Measurements from ENCODE around the gene SCAMP4.

SCAMP4 gene

DNA sequence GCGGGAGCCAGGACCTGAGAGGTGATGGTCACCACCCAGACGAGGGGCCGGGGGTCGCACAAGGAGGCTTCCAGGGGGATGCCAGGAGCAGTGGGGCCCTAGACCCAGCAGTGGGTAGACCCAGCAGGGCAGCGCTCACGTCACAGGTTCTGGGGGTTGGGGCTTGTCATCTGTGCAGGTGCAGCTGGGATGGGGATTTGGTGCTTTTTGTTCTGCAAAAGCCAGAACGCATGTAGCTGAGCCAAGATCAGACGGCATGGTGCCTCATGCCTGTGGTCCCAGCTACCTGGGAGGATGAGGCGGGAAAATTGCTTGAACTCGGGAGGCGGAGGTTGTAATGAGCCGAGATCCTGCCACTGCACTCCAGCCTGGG lies 50.9 kb downstream of the SCAMP4 start:
- no peak for DNase-seq (ENCODE audit: low read depth in 2 of 2, low spot score in 1 of 2)

DNA sequence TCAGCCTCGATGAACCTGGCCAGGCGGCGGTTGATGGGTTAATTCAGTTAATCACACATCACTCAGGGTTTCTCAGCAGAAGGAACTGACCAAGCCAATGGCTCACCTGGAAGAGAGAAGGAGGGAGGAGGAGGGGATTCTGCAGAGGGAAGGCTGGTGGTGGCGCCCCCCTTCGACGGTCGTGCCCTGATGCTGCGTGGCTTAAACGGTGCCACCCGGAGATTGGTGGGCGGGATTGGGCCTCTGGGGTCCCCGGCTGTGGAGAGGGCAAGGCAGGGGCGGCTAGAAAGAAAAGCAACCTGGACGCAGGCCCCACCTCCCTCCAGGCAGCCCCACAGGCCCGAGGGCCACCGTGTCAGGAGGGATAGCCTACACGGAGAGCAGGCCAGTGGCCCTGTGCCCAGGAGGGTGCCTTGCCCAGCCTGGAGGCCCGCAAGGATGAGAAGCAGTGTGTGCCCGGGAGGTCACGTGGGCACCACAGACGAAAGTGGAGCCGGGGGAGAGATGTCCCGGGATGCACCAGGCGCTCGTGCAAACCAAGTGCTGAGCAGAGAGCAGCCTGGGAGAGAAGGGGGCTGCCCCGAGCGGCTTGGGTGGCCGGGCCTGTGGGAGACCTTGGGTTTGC lies 51.8 kb downstream of the SCAMP4 start:
- no peak for DNase-seq (ENCODE audit: low read depth in 2 of 2, low spot score in 1 of 2)

DNA sequence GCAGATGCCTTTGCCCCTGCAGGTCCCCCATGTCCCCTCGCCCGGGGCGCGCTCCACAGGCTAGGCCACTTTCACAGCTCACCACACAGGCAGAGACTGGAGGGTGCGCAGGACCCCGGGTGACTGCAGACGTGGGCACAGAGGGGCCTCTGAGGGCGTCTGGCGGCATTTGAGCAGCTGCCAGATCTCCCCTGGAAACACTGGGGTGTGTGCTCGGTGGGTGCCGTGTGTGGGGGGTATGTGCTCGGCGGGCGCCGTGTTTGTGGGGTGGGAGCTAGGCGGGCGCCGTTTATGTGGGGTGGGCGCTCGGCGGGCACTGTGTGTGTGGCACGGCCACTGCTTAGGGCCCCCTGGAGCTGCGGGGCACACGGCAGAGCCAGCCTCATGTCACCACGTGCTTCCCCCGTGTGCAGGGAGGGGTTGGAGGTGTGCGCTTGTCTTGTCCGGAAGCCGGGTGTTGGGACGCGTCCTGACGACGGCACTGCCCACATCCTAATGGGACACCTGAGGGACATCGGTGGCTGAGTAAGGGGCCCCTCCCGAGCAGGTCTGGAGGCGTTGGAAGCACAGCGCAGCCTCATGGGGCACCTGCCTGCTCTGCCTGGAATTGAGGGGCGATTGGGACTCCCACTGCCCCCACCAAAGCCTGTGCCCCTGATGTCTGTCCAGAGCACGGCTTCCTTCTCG lies 52.5 kb downstream of the SCAMP4 start:
- DNase-seq (ENCODE audit: low read depth in 2 of 2, low spot score in 1 of 2), result no peak

DNA sequence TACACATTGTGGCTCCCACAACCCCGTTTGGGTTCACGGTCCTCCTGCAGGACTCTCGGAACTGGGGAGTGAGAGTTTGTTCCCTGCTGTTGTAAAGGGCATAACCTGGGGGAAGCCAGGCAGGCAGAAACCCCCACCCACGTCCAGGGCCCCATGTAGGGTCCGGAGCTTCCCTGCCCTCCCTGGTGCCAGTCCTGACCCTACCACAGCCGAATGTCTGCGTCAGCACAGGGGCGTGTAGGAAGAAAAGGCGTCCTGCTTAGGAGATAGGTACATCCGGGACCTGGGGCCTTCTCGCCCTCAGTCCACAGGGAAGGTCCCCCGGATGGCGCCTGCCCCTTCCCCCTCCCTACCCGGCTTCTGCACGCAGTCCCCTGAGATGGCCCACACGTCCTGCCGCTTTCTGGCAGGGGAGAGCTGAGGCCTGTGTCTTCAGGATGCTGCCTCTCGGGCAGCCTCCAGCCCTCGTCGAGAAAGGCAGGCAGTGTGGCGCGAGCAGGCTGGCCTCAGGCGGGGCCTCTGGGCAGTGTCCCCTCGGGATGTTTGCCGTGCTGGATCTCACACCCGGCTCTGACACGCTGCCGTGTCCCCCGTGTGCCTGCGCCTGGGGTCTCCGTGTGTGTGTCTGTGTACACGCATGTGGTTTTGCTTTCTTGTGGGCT lies 54.9 kb downstream of the SCAMP4 start:
- no peak for DNase-seq (ENCODE audit: low read depth in 2 of 2, low spot score in 1 of 2)

DNA sequence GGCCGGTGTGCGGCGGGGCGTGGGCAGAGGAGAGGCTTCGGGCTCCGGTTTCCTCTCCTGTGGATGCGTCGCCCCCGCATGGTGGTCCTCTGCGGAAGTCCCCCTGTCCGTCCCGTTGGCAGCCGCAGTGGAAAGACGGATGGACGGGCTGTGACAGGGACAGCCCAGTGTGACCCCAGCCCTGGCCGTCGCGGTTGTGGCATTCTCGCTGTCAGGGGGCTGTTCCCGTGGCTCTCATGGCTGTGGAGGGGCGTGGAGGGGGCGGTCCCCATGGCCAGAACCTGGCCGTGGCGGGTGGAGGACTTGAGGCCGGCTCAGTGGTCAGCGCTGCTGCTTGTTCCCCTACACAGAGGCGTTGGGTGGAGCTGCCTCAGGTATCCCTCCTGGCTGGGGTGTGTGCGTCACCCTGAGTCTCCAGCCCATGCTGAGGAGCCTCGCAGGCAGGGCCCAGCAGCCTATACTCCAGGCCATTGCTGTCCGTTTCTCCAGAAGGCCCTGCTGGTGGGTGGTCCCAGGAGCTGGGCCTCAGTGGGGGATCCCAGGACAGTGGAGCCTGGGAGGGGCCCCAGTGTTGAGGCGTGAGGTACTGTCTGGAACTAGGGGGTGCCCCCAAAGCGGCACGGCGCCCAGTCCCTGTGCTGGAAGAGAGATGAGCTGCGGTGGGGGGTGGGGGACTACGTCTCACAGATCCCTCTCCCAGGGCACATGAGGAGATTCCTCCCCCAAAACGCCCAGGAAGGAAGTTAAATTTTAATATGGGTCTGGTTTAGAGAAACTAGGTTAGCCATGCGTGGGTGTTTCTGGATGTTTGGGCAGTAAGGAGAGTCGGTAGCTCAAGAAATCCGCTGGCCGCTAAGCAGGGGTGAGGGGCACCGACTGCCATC lies 56.0 kb downstream of the SCAMP4 start:
- DNase-seq (ENCODE audit: low read depth in 2 of 2, low spot score in 1 of 2), result no peak

DNA sequence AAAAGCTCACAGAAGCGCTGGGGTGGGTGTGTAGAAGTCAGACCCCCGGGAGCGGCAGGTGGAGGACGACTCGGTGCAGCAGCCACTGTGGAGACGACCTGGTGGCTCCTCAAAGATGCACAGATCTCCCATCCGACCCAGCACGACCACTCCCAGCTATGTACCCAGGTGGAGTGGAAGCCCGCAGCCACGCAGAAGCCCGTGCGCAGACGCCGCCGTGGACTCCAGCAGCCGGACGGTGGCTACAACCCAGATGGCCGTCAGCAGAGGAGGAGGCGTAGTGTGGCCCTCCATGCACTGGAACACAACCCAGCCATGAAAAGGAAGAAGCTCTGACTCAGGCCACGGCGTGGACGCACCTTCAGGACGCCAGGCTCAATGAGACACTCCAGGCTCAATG lies 57.5 kb downstream of the SCAMP4 start:
- DNase-seq (ENCODE audit: low read depth in 2 of 2, low spot score in 1 of 2), result no peak

DNA sequence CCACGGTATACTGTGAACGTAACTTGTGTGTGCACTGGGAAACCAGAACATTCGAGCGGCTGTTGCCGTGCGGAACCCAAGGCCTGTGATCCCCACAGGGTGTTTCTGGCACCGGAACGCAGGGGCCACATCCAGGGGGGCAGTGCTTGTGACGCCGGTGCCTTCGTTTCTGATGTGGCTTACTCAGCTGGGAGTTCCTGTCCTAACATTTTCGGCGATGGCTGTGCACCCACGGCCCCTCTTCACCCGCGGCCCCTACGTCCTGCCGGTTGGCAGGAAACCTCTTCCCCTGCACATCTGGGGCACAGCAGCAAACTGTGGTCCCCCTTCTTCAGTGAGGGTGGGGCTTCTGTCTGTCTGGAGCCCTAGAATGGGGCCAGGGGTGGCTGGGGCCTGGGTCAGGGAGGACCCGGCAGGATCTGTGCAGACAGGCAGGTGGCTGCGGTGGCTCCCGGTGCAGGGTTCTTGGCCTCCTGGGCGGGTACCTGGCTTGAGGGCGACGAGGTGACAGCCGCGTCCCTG lies 61.9 kb downstream of the SCAMP4 start:
- no peak for DNase-seq (ENCODE audit: low read depth in 2 of 2, low spot score in 1 of 2)

DNA sequence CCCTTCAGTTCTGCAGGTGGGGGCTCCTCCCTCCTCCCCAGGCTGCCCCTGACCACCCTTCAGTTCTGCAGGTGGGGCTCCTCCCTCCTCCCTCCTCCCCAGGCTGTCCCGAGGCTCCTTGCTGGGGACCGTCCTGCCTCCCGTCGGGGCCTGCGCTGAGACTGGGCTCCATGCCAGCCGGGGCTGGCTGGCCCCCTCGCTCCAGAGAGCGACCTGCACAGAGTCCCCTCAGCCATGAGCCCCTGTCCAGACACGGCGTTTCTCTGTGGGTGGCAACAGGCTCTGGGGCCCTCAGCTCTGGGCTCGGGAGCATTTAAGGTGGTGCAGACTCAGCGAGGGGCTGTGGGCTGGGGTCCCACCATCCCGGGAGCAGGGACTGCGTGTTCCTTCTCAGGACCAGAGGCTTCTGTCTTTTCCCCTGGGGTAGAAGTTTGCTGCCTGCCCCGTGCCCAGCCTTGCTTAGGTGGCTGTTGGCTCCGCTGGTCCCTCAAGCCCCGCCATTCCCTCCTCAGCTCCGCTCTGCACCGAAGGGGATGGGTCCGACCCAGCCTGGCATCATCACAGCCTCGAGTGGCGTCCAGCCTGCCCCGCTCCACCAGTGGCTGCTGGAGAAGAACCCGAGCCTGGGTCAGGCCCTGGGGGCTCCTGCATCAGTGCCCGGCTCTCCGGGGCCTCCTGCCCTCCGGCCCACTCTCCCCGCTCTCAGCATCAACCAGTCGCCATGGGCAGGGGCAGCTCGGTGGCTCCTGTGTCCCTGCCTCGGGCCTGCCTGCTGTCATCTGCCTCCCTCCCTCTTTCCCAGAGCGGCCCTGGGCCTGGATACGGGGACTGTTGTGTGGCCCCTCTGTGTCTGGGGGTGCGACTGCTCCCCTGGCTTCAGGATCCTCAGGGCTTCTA lies 63.3 kb downstream of the SCAMP4 start:
- DNase-seq (ENCODE audit: low read depth in 2 of 2, low spot score in 1 of 2), result no peak

DNA sequence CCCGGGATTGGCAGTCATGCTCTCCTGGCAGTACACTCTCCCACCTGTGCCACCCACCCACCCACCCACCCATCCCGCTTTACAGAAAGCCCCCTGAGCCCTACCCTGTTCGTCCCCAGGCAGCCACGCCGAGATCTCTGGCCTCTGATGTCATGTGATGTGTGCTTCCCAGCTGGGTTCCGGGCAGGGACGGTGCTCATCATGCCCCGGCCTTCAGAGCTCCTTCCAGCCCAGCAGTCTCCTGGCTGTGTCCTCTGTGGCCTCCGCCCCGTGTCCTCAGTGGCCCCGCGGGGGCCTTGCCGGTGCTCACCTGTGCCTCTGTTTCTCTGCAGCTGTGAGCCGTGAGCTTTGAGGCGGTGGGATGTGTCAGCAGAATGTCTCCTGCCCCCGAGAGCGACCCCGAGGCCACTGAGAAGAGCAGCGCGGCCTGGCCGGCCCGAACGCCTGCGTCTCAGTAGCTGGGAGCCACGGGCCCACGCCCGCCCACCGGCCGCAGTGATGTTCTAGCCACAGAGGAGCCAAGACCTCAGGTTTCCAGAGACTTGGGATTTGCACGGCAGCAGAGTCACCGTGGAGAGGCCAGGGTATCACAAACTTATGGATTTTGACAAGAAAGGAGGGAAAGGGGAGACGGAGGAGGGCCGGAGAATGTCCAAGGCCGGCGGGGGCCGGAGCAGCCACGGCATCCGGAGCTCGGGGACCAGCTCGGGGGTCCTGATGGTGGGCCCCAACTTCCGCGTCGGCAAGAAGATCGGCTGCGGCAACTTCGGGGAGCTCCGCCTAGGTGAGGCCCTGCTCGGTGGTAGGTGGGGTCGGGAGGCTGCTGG lies 64.2 kb downstream of the SCAMP4 start:
- DNase-seq (ENCODE audit: low read depth in 2 of 2, low spot score in 1 of 2), result no peak

DNA sequence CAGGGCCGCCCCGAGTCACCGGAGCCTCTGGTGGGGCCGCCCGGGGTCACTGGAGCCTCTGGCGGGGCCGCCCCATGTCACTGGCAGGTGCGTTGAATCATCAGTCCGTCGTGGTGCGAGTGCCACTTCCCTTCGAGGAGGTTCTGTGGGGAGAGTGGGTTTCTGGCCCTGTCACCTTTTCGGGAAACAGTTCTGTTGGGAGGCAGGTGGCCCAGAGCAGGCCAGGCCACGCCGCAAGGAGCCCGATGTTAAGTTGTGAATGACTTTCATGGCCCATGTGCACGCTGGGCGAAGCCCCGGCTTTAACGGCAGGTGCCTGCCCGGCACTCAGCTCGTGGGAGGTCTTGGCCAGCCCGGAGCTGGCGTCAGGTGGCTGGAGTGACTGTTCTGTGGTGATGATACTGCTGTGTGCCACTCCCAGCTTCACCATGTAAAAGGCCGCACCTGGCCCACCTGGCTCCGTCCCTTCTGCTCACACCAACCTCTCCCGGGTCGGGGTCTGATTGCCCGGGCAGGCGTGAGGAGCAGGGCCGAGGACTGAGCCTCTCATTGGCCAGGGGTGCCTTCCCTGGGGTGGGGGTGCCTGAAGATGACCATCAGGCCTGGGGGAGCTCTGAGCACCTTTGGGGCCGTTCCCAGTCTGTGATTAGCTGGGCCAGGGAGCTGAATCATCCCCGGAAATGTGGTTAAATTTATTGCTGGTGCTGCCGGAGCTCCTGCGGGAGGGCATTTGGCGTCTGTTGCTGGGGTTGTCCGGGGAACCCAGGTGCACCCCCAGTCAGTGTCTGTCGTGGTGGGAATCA lies 65.0 kb downstream of the SCAMP4 start:
- DNase-seq (ENCODE audit: low read depth in 2 of 2, low spot score in 1 of 2), result no peak

DNA sequence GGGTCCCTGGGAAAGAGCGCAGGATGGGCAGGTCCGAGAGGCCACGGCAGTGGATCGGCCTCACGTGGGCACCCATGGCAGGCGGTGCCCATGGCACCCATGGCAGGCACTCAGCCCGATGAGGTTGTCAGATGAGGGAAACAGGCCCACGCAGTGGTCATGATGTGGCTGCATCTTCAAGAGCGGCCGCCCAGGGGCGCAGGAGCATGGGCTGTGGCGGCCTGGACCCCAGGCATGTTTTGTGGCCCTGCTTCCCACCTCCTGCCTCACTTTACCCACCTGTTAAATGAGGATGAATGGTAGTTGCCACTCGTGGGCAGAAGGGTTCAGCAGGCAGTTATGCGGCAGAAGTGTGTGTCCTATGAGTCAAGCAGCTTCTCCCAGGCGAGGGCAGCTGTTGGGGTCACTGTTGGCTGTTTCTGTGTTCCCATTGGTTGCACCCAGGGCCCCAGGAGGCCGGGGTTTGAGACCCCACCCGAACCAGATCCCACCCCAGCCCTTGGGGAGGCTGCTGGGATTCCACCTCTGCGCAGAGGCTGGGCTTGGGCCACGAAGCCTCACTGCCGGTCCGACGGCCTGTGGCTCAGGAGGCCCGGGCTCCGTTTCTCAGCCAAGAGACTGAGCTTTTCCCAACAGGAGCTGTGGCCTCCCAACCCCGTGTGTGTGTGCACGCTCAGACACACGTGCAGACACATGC lies 65.8 kb downstream of the SCAMP4 start:
- no peak for DNase-seq (ENCODE audit: low read depth in 2 of 2, low spot score in 1 of 2)

DNA sequence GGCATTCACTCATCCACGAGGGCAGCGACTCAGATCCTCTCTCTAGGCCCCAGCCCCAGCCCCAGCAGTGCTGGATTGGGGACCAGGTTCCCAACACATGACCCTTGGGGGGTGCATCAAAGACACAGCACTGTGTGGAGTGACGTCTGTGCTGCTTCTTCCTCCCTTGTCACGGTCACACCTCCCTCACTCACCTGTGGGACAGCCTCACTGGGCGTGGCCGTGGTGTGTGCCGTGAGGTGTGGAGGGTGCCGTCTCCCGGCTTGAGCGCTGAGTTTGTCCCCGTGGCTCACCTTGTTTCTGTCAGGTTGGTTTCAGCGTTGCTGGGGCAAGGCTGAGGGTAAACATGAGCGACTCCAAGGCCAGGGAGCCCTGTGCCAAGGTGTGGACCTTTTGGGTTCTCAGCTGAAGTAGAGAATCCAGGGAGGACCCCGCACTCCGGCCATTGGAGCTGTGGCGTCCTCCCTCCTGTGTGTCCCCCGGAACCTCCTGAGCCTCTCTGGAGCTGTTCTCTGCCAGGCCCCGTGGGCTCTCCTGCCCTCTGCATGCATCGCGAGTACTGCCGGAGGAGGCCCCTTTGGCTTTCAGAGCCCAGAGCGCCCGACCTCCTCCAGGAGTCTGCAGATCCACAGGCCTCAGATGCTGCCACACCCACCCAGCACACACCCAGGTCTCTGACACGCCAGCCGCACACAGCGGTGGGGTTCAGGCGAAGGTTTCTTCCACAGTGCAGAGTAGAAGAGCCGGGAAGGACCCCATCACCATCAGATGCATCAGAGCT lies 69.4 kb downstream of the SCAMP4 start:
- no peak for DNase-seq (ENCODE audit: low read depth in 2 of 2, low spot score in 1 of 2)

DNA sequence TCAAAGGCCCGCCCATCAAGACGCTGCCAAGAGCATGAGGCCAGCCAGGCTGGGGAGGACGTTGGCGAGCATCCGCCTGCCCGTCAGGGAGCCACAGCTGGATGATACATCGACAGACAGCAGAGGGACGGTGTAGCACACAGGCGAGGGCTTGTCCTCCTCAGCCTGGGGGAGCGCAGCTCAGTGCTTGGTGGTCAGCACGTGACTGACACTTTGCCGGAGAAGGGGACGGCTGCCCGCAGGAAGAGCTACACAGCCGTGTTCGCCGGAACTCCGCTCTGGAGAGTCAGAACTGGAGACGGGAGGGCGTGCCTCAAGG lies 69.9 kb downstream of the SCAMP4 start:
- no peak for DNase-seq (ENCODE audit: low read depth in 2 of 2, low spot score in 1 of 2)

Measured in stimulated activated CD8-positive, alpha-beta memory T cell treated with anti-CD3 and anti-CD28 coated beads, Interleukin-4, amount 100 ng/mL, for 4 hours (primary cell).